ENCODE results near the gene PRRG2. TPM values are rescaled to one million over a fixed set of nuclear protein-coding genes. Genes with fewer than 3 reads are reported as not detected.

The PRRG2 gene
- total and polyA plus RNA-seq, 2 of the 13 experiments (the other 11 are each of a cell fraction or from before 2014, with no cell fraction given), result 0.66 to 0.82 TPM

DNA sequence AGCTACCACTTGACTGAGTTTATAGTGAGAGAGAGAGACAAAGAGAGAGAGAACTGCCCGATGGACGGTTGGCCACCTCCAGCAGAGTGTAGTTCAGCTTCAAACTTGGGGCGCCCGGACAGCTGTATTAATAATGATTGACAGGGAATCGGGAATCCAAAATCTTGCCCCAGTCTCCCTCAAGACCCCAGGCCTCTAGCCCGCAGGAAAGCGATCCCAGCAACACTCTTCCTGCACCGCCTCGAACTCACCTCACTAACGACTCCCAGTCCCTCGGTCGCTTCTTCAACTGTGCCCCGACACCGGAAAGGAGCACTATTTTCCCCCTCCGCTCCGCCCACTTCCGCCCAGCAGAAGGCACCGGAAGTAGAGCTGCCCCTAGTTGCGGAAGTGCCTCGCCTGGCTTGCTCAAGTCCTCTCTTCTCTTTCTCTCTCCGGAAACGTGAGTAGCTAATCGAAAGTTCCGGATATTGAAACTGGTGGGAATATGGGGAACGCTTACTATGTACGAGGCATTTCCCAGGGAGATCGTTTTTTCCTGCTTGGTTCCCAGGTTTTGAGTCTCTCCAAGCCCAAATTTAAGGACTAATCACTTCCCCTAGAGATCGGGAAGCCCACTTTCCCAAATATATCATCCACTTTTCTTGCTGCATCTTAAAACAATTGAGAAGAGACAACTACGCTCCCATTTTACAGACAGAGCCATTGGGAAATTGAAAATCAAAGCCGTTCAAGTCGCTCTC lies 681 bp upstream of the PRRG2 start, which contains the start of gene NOSIP (continued):
- TF ChIP-seq, protein P1, sequence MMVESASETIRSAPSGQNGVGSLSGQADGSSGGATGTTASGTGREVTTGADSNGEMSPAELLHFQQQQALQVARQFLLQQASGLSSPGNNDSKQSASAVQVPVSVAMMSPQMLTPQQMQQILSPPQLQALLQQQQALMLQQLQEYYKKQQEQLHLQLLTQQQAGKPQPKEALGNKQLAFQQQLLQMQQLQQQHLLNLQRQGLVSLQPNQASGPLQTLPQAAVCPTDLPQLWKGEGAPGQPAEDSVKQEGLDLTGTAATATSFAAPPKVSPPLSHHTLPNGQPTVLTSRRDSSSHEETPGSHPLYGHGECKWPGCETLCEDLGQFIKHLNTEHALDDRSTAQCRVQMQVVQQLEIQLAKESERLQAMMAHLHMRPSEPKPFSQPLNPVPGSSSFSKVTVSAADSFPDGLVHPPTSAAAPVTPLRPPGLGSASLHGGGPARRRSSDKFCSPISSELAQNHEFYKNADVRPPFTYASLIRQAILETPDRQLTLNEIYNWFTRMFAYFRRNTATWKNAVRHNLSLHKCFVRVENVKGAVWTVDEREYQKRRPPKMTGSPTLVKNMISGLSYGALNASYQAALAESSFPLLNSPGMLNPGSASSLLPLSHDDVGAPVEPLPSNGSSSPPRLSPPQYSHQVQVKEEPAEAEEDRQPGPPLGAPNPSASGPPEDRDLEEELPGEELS (CRISPR knock-in tag; IDR thresholded peaks at IDR 0.05), result 0 out of 2 replicates have a peak, but pooled peaks have one; percentile 47
- TF ChIP-seq KMT2B (CRISPR knock-in tag; IDR thresholded peaks at IDR 0.05), result peak; percentile 89
- TF ChIP-seq RXRA (CRISPR knock-in tag; IDR thresholded peaks at IDR 0.05), result peak; percentile 21; the same call in 1 of the 2 replicates
- TF ChIP-seq, protein P2, sequence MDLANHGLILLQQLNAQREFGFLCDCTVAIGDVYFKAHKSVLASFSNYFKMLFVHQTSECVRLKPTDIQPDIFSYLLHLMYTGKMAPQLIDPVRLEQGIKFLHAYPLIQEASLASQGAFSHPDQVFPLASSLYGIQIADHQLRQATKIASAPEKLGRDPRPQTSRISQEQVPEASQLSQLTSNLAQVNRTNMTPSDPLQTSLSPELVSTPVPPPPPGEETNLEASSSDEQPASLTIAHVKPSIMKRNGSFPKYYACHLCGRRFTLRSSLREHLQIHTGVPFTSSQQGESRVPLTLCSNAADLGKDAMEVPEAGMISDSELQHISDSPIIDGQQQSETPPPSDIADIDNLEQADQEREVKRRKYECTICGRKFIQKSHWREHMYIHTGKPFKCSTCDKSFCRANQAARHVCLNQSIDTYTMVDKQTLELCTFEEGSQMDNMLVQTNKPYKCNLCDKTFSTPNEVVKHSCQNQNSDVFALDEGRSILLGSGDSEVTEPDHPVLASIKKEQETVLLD (CRISPR knock-in tag; IDR thresholded peaks at IDR 0.05; ENCODE audit: low read depth), result 0 out of 2 replicates have a peak, but pooled peaks have one; percentile 28
- no peak for TF ChIP-seq ZNF775 (CRISPR knock-in tag; IDR thresholded peaks at IDR 0.05; ENCODE audit: borderline replicate concordance)
- TF ChIP-seq RFXANK (CRISPR knock-in tag; IDR thresholded peaks at IDR 0.05), result peak; percentile 81
- peak; percentile 96 for TF ChIP-seq ZNF501 (CRISPR knock-in tag; IDR thresholded peaks at IDR 0.05)
- TF ChIP-seq ZHX2 (IDR thresholded peaks at IDR 0.05; ENCODE audit: low read depth), result peak; percentile 78
- no peak for TF ChIP-seq ZHX2 (CRISPR knock-in tag; IDR thresholded peaks at IDR 0.05; ENCODE audit: borderline replicate concordance)
- no peak; the same call in 1 of the 2 replicates for TF ChIP-seq ZBTB10 (CRISPR knock-in tag; IDR thresholded peaks at IDR 0.05; ENCODE audit: borderline replicate concordance)
- TF ChIP-seq, protein P3, sequence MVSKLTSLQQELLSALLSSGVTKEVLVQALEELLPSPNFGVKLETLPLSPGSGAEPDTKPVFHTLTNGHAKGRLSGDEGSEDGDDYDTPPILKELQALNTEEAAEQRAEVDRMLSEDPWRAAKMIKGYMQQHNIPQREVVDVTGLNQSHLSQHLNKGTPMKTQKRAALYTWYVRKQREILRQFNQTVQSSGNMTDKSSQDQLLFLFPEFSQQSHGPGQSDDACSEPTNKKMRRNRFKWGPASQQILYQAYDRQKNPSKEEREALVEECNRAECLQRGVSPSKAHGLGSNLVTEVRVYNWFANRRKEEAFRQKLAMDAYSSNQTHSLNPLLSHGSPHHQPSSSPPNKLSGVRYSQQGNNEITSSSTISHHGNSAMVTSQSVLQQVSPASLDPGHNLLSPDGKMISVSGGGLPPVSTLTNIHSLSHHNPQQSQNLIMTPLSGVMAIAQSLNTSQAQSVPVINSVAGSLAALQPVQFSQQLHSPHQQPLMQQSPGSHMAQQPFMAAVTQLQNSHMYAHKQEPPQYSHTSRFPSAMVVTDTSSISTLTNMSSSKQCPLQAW (CRISPR knock-in tag; IDR thresholded peaks at IDR 0.05), result peak; percentile 97

Data from HepG2 (cell line).